Hair follicle dermal papilla cell (primary cell): ENCODE measurements around the gene KCNN3. TPM values are rescaled to one million over a fixed set of nuclear protein-coding genes. Genes with fewer than 3 reads are reported as not detected.

Source experiments
- total RNA-seq: library from RNA; depleted of rRNA; stranded (reverse); fragments of >200 nt; gene quantifications from 2 replicates; pipeline ENCODE4 v1.2.3, GENCODE V29; 2012

The KCNN3 gene
- total RNA-seq = not detected in 2 replicates

GRCh38 chr1:154870115-154870571 is at the start of gene KCNN3:
Gene KCNN3, minus strand, starts transcription at chr1:154870281. Its CDS starts 317 bp downstream, at chr1:154869964.

Other genes starting within 250 kb of the KCNN3 start
- 5.7 and 9.7 TPM in 2 replicates for gene PMVK, start 66.4 kb upstream of the KCNN3 start, total RNA-seq
- 73.8 and 78.5 TPM in 2 replicates for gene PBXIP1, start 85.8 kb upstream of the KCNN3 start, total RNA-seq
- gene PYGO2, start 91.5 kb upstream of the KCNN3 start, total RNA-seq = 17.2 and 17.4 TPM in 2 replicates
- gene SHC1, start 100.5 kb upstream of the KCNN3 start, total RNA-seq = 374 and 395 TPM in 2 replicates
- gene CKS1B, start 104.4 kb upstream of the KCNN3 start, total RNA-seq = 16.4 and 18.3 TPM in 2 replicates
- gene FLAD1, start 113.1 kb upstream of the KCNN3 start, total RNA-seq = 19.8 and 20.3 TPM in 2 replicates
- gene LENEP, start 123.3 kb upstream of the KCNN3 start, total RNA-seq = not detected in 2 replicates
- 29.2 and 31.7 TPM in 2 replicates for gene ZBTB7B, start 132.5 kb upstream of the KCNN3 start, total RNA-seq
- not detected in 2 replicates for gene DCST2, start 163.5 kb upstream of the KCNN3 start, total RNA-seq
- gene DCST1, start 163.5 kb upstream of the KCNN3 start, total RNA-seq = not detected in 2 replicates
- gene ADAM15, start 181.0 kb upstream of the KCNN3 start, total RNA-seq = 63.0 and 94.4 TPM in 2 replicates
- gene EFNA4, start 193.5 kb upstream of the KCNN3 start, total RNA-seq = 2.7 and 3.6 TPM in 2 replicates
- gene EFNA3, start 208.6 kb upstream of the KCNN3 start, total RNA-seq = 0.81 and 0.97 TPM in 2 replicates